Measurements from ENCODE around the gene ASTN2.

DNA sequence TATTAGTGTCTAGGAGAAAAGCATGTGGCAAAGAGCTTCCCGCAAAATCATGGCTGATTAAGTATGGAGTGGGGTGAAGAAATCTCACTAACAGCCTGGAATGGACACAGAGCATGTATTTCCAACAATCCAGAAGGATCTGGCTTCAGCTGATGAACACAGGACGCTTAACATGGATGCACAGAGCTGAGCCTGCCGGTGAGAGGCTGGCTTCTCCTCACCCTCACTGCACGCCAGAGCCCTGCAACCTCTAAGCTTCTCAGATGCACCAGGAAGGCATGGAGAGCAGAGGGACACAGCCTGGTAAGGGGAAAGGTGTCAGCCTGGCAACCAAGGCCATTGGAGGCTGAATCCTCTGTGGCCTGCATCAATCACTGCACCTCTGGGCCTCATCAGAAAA is 429.3 kb downstream of the ASTN2 start:
- TF ChIP-seq EZH2 (IDR thresholded peaks at IDR 0.05; ENCODE audit: low read depth, unreplicated experiment) (no peak), EZH2phosphoT487 (IDR thresholded peaks at IDR 0.05; ENCODE audit: unreplicated experiment) (no peak), CREB1 (CRISPR knock-in tag; IDR thresholded peaks at IDR 0.05; ENCODE audit: low read depth) (no peak), ZNF114 (CRISPR knock-in tag; IDR thresholded peaks at IDR 0.05) (no peak), POLR2AphosphoS5 (IDR thresholded peaks at IDR 0.05; ENCODE audit: low read depth) (no peak)
- TF ChIP-seq, protein P1, sequence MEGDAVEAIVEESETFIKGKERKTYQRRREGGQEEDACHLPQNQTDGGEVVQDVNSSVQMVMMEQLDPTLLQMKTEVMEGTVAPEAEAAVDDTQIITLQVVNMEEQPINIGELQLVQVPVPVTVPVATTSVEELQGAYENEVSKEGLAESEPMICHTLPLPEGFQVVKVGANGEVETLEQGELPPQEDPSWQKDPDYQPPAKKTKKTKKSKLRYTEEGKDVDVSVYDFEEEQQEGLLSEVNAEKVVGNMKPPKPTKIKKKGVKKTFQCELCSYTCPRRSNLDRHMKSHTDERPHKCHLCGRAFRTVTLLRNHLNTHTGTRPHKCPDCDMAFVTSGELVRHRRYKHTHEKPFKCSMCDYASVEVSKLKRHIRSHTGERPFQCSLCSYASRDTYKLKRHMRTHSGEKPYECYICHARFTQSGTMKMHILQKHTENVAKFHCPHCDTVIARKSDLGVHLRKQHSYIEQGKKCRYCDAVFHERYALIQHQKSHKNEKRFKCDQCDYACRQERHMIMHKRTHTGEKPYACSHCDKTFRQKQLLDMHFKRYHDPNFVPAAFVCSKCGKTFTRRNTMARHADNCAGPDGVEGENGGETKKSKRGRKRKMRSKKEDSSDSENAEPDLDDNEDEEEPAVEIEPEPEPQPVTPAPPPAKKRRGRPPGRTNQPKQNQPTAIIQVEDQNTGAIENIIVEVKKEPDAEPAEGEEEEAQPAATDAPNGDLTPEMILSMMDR (conservative IDR thresholded peaks at IDR 0.05; ENCODE audit: low read depth in 2 of 2): no peak
- TF ChIP-seq, protein P2, sequence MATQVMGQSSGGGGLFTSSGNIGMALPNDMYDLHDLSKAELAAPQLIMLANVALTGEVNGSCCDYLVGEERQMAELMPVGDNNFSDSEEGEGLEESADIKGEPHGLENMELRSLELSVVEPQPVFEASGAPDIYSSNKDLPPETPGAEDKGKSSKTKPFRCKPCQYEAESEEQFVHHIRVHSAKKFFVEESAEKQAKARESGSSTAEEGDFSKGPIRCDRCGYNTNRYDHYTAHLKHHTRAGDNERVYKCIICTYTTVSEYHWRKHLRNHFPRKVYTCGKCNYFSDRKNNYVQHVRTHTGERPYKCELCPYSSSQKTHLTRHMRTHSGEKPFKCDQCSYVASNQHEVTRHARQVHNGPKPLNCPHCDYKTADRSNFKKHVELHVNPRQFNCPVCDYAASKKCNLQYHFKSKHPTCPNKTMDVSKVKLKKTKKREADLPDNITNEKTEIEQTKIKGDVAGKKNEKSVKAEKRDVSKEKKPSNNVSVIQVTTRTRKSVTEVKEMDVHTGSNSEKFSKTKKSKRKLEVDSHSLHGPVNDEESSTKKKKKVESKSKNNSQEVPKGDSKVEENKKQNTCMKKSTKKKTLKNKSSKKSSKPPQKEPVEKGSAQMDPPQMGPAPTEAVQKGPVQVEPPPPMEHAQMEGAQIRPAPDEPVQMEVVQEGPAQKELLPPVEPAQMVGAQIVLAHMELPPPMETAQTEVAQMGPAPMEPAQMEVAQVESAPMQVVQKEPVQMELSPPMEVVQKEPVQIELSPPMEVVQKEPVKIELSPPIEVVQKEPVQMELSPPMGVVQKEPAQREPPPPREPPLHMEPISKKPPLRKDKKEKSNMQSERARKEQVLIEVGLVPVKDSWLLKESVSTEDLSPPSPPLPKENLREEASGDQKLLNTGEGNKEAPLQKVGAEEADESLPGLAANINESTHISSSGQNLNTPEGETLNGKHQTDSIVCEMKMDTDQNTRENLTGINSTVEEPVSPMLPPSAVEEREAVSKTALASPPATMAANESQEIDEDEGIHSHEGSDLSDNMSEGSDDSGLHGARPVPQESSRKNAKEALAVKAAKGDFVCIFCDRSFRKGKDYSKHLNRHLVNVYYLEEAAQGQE (IDR thresholded peaks at IDR 0.05; ENCODE audit: unreplicated experiment): no peak

All from GM23338 (cell line).